SK-N-MC (cell line): ENCODE results near the gene PLSCR1.

Source experiments
- DNase-seq: peaks from one replicate; pipeline ENCODE4 v3.0.0-alpha.2; 2011; ENCODE audit warnings: low read depth, low spot score
- H3K27ac ChIP-seq: fragments of 200-600 bp; sonication (generic); 2 replicates; pipeline ENCODE4 v1.5.1; 2016; ENCODE audit warnings: mixed run types
- H3K36me3 ChIP-seq: fragments of 200-600 bp; sonication (generic); 2 replicates; pipeline ENCODE4 v1.6.1; 2017; ENCODE audit warnings: antibody characterized with exemption, low read length, mixed read lengths; ENCODE audit not compliant: insufficient read depth
- H3K4me3 ChIP-seq: fragments of 200-600 bp; sonication (generic); 2 replicates; pipeline ENCODE4 v1.5.1; 2016
- H3K9ac ChIP-seq: fragments of 200-600 bp; sonication (generic); 2 replicates; pipeline ENCODE4 v1.8.0; 2017; ENCODE audit warnings: mixed run types, mixed read lengths; ENCODE audit not compliant: insufficient read length
- H3K9me3 ChIP-seq: fragments of 200-600 bp; sonication (generic); 2 replicates; pipeline ENCODE4 v1.6.1; 2017; ENCODE audit warnings: low read depth, mild to moderate bottlenecking, antibody characterized with exemption, low read length, moderate library complexity, mixed read lengths
- EZH2 ChIP-seq: fragments of 200-600 bp; sonication (generic); IDR thresholded peaks from one replicate; pipeline ENCODE4 v1.6.1; 2017; ENCODE audit warnings: antibody characterized with exemption
- FOXP2 ChIP-seq: optimal IDR thresholded peaks from 2 replicates; pipeline ENCODE3; 2011; ENCODE audit warnings: mild to moderate bottlenecking, moderate library complexity; ENCODE audit not compliant: insufficient read depth; ENCODE audit errors: extremely low read length, control extremely low read depth
- POLR2AphosphoS5 ChIP-seq: IDR thresholded peaks from 2 replicates; pipeline ENCODE4 v1.6.1; 2012; ENCODE audit warnings: mild to moderate bottlenecking, low read depth, low read length, borderline replicate concordance

PLSCR1 gene

DNA sequence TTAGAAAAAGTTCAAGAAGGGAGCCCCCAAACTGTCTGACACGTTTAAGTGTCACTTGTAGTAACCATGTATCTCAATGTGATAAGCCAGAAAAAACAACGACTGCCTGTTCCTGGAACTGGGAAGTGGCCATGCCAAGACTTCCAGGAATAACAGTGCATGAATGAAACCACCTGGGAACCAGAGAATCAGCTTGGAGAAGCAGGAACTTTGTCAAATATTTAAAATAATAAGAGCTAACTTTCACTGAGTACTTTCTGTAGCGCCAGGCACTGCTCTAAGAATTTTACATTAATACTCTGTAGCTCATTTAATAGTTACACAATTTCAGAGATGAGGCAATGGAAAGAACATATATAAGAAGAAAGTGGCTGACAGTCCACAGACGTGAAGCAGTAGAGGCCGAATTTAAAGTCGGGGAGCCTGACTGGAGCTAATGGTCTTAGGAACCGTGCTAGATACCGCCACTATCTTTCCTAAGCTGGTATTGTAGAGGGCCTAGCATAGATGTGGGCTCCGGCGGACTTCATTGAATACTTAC, 876 bp downstream of the PLSCR1 start:
- Histone ChIP-seq H3K36me3 (peaks cover 15% of the 10 kb centered on the region), H3K27ac (no peak overlapping the region), H3K9ac (peak overlapping the region; percentile 90), H3K9me3 (no peaks in the 10 kb centered on the region), H3K4me3 (peak overlapping the region; percentile 83)
- TF ChIP-seq FOXP2 (no peak), EZH2 (no peak), POLR2AphosphoS5 (no peak)
- DNase-seq = no peak

DNA sequence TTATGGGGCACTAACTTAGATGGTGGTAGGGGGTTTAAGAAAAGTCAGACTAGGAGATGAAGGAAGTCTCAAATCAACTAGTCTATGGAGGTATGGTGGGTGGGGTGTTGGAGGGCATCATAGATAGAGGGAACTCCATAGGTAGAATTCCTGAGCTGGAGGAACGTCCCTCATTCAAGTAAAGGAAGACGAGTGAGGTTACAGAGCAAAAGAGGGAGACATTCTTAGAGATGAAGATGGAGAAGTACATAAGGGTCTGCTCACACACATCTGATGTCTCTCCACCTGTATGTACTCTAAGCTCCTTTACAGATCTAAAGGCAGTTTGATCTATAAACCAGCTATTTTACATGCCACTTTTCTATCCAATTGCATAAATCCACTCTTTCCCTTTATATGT, 1.4 kb downstream of the PLSCR1 start:
- DNase-seq = no peak
- TF ChIP-seq FOXP2 (no peak), EZH2 (no peak), POLR2AphosphoS5 (no peak)
- H3K4me3 ChIP-seq = peak overlapping the region; percentile 83

DNA sequence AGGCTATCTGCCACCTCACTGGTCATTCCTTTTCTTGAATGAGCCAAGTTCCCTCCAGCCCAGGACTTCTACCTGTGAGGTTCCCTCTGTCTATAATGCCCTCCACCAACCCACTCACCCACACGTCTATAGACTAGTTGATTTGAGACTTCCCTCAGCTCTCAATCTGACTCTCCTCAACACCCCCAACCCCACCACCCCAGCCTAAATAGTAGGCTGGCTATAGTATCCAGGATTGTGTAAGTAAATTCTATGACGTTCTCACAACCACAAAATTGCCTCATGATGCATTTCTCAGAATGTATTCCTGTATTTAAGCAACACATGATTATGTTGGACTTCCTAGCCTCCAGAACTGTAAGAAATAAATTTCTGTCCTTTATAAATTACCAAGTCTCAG, 2.2 kb downstream of the PLSCR1 start:
- Histone ChIP-seq H3K36me3 (peaks cover 18% of the 10 kb centered on the region), H3K9me3 (no peaks in the 10 kb centered on the region), H3K27ac (no peak overlapping the region), H3K4me3 (peak overlapping the region; percentile 14; the same call in 1 of the 2 replicates), H3K9ac (no peak overlapping the region)
- TF ChIP-seq EZH2 = no peak
- TF ChIP-seq POLR2AphosphoS5 = no peak
- no peak for TF ChIP-seq FOXP2
- DNase-seq = no peak

More for the DNA sequence above, 1.4 kb downstream of the PLSCR1 start:
- Histone ChIP-seq H3K36me3 (peaks cover 15% of the 10 kb centered on the region), H3K27ac (no peak overlapping the region), H3K9ac (peak overlapping the region; percentile 90), H3K9me3 (no peaks in the 10 kb centered on the region)

DNA sequence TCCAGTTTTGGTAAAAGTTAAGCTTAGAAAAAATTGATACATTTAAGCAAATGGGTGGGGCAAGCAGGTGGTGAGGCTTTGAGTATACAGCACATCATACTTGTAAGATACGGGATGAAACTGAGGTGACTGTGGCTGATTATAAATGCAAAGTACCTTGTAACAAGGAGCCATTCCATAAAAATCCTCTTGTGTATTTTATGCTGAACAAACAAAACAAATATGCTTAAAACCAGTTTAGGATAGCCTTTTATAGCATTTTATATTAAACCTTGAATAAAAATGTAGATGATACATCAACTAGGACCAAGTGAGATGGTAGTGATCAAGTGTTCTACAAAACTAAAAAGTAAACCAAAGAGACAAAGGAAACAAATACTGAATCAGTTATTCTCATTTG, 3.4 kb downstream of the PLSCR1 start:
- H3K36me3 ChIP-seq = peaks cover 20% of the 10 kb centered on the region
- no peak overlapping the region for H3K4me3 ChIP-seq

DNA sequence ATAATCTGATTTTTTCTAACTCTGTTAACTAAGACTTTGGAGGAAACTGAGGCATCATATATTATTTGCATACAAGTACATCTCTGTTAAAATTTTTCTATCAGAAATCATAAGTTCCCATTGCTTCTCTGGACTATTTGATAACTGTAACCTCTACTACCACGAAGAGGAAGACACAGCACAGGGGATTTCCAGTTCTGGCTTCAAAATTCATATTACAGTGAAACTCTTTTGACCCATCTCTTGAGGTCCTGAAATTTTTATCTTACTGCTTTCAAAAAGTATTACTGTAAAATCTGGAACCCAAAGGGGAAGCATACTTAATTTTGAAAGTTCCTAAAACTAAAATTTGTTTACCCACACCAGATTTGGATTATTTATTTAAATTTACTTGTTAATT, 4.2 kb downstream of the PLSCR1 start:
- H3K9me3 ChIP-seq = no peaks in the 10 kb centered on the region
- H3K4me3 ChIP-seq = no peak overlapping the region
- no peak overlapping the region for H3K27ac ChIP-seq
- no peak for DNase-seq
- H3K36me3 ChIP-seq = peaks cover 20% of the 10 kb centered on the region
- H3K9ac ChIP-seq = no peak overlapping the region
- no peak for TF ChIP-seq POLR2AphosphoS5
- no peak for TF ChIP-seq EZH2
- no peak for TF ChIP-seq FOXP2

More for the DNA sequence above, 3.4 kb downstream of the PLSCR1 start:
- TF ChIP-seq FOXP2 (no peak), EZH2 (no peak), POLR2AphosphoS5 (no peak)
- Histone ChIP-seq H3K9ac (no peak overlapping the region), H3K9me3 (no peaks in the 10 kb centered on the region), H3K27ac (no peak overlapping the region)
- DNase-seq = no peak

DNA sequence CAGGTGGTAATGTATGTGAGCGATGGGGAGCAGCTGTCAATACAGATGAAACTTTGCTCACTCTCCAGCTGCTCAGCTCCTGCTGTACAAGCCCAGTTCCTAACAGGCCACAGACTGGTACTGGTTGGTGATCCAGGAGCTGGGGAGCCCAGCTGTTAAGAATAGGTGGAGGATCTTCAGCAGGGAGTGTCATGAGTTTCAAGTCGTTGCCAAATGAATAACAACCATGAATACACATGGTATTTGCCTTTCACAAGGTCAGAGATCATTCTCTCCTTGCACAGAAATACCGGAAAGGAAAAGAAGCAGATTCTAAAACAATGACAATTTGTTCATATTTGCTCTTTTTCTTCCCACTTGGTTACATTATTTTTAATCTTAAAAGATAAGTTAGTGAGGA, 5.1 kb downstream of the PLSCR1 start:
- Histone ChIP-seq H3K36me3 (peaks cover 20% of the 10 kb centered on the region), H3K27ac (no peak overlapping the region), H3K4me3 (no peak overlapping the region), H3K9ac (no peak overlapping the region), H3K9me3 (no peaks in the 10 kb centered on the region)
- DNase-seq = no peak
- TF ChIP-seq POLR2AphosphoS5 (no peak), EZH2 (no peak), FOXP2 (no peak)

- H3K36me3 ChIP-seq = peaks cover 21% of the 10 kb centered on the region
- no peaks in the 10 kb centered on the region for H3K9me3 ChIP-seq
- H3K9ac ChIP-seq = no peak overlapping the region
- no peak for DNase-seq
- TF ChIP-seq EZH2 = no peak
- no peak for TF ChIP-seq FOXP2
- no peak for TF ChIP-seq POLR2AphosphoS5
- H3K27ac ChIP-seq = no peak overlapping the region
- H3K4me3 ChIP-seq = no peak overlapping the region
These were observed 6.8 kb downstream of the PLSCR1 start for GRCh38 chr3:146537603-146538002.

- H3K9me3 ChIP-seq = no peaks in the 10 kb centered on the region
These were observed 7.7 kb downstream of the PLSCR1 start for GRCh38 chr3:146536681-146537080.

GRCh38 chr3:146532406-146532805, 12.0 kb downstream of the PLSCR1 start:
- peaks cover 41% of the 10 kb centered on the region for H3K36me3 ChIP-seq
- no peak overlapping the region for H3K9ac ChIP-seq
- H3K9me3 ChIP-seq = no peaks in the 10 kb centered on the region
- no peak overlapping the region for H3K4me3 ChIP-seq
- no peak for DNase-seq
- TF ChIP-seq POLR2AphosphoS5 (no peak), FOXP2 (no peak), EZH2 (no peak)
- H3K27ac ChIP-seq = no peak overlapping the region

More at GRCh38 chr3:146536681-146537080, 7.7 kb downstream of the PLSCR1 start:
- Histone ChIP-seq H3K36me3 (peaks cover 29% of the 10 kb centered on the region), H3K27ac (no peak overlapping the region), H3K9ac (no peak overlapping the region), H3K4me3 (no peak overlapping the region)
- no peak for DNase-seq
- TF ChIP-seq POLR2AphosphoS5 (no peak), FOXP2 (no peak), EZH2 (no peak)
